Body of pancreas (tissue), 4 donors: Measurements from ENCODE around the gene SYNE1. TPM values are rescaled to one million over a fixed set of nuclear protein-coding genes. Genes with fewer than 3 reads are reported as not detected.

Experiments
- ATAC-seq: fragments of 150-250 bp; one replicate; pipeline ENCODE4 v1.9.1; 2016
- DNase-seq, 4 donors: peaks; one replicate each; pipeline ENCODE4 v3.0.0-alpha.2; 2019
- H3K27ac ChIP-seq, 4 donors: fragments of 200-600 bp; sonication (generic); 1 replicate in 3 of 4; 2 replicates in 1 of 4; pipeline versions ENCODE4 v1.5.1 to v1.6.1; 2016 to 2019; ENCODE audit warnings: mild to moderate bottlenecking in 1 of 4, mixed read lengths in 1 of 4, moderate library complexity in 1 of 4
- H3K27me3 ChIP-seq, 2 donors: fragments of 200-600 bp; sonication (generic); one replicate each; pipeline ENCODE4 v1.6.0; 2016; ENCODE audit warnings: mild to moderate bottlenecking in 1 of 2
- H3K36me3 ChIP-seq, 2 donors: fragments of 200-600 bp; sonication (generic); replicated peaks in 1 of 2; 2 replicates each; pipeline ENCODE4 v1.5.1; 2016; ENCODE audit warnings: low read depth in 2 of 2; ENCODE audit not compliant: insufficient read depth in 1 of 2
- H3K4me1 ChIP-seq: fragments of 200-600 bp; sonication (generic); one replicate; pipeline ENCODE4 v1.6.0; 2016
- H3K4me3 ChIP-seq, 2 donors: fragments of 200-600 bp; sonication (generic); 1 replicate in 1 of 2; 2 replicates in 1 of 2; pipeline ENCODE4 v1.5.1; 2016 to 2019
- H3K9me3 ChIP-seq, 3 donors: fragments of 200-600 bp; sonication (generic); 1 replicate in 2 of 3; 2 replicates in 1 of 3; pipeline ENCODE4 v1.5.1; 2016
- POLR2A ChIP-seq, 3 donors: fragments of 450-650 bp; IDR thresholded peaks; one replicate each; pipeline ENCODE4 v1.6.1; 2016; ENCODE audit warnings: antibody characterized with exemption in 3 of 3, mild to moderate bottlenecking in 2 of 3
- WGBS, 2 donors: methylation state at CpG; one replicate each; pipeline ENCODE4 v1.1.5; 2017; 5-methylcytosine and 5-hydroxymethylcytosine counted together
- intact Hi-C: fragments of 100-400 bp; cut with DNase I; formaldehyde crosslinking; loops from one replicate; pipeline ENCODE4 v1.15.1; 2023
- total RNA-seq, 2 donors: library from RNA; depleted of rRNA; stranded (reverse); fragments of >200 nt; gene quantifications; one replicate each; pipeline ENCODE4 v1.1.0, GENCODE V29; 2016
- TF ChIP-seq, protein P1 (sequence below), 7 experiments: fragments of 450-650 bp in 4 of 7; fragments of 200-600 bp in 3 of 7; sonication (generic) in 3 of 7; IDR thresholded peaks; one replicate each; pipeline ENCODE4 v1.5.1; 2016 to 2019; ENCODE audit warnings: antibody characterized with exemption in 7 of 7

SYNE1 gene
- total RNA-seq, 2 donors from 2014 or later, result 109 to 123 TPM

DNA sequence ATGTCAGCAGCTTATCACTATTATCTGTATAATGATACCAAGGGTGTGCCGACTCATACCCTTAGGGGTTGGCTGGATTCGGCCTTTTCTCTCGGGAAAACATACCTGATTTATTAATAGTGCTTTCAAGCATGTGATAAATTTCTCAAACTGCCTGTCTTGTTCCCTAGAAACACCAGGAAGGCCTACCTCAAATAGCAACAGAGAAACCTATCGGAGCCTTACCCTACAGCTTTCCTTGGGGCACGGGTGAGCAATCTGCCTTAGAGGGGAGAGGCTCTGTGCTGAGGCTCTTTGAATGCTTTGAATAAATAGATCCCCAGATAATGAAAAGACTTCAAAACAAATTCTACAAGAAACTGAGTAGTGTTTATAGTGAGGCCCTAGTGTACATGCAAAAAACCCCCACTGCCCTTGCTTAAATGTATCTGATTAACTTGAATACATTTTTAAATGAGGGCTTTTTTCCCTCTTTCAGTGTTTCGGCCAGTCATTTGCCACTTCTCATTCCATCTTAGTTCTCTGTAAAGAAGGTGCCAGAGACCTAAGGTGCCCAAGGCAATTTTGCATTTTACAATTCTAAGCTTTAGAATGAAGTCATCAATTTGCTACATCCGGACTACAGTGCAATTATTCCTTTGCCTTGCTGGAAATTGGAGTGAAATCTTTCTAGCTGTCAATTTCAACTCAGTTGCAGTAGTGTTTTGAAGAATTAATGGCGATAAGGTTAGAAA is 509.6 kb downstream of the SYNE1 start:
- ATAC-seq (no peak), DNase-seq (no peak)
- TF ChIP-seq POLR2A (IDR thresholded peaks at IDR 0.05), result no peak
- Histone ChIP-seq H3K9me3 (no peaks in the 10 kb centered on the region), H3K4me3 (no peak overlapping the region), H3K27ac (no peak overlapping the region), H3K36me3 (peaks cover 0 to 10% of the 10 kb centered on the region in 2 donors), H3K27me3 (no peaks in the 10 kb centered on the region), H3K4me1 (no peaks in the 10 kb centered on the region)
- intact Hi-C loops, result no loop called here
- 71 to 82% methylated on average over 8 of the region's 8 CpGs for WGBS, 2 donors

DNA sequence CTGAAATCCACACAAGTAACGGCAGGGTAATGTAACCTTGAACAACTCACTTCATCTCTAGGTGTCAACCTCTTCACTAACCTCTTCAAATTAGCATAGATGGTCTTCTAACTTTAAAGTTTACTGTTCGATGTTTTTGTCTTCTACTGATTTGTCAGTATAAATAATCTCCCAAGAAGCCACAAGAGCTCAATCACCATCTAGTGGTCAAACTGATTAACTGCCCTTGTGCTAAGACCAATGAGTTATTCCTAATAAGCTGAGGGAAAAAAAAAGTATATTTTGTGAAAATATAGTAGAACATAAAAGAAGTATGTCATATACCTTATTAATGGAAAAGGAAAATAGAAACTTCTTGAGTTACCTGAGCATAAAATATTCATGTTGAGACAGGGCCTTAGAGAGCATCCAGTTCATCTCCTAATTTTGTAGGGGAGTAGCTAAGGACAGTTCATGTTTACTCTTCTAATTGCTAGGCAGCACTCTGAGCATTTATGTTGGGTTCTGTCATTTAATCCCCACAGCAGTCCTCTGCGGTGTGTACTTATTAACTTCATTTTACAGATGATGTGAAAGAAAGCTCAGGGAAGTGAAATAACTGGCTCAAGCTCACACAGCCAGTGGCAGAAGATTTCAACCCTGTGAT is 512.6 kb downstream of the SYNE1 start:
- H3K27me3 ChIP-seq, result no peaks in the 10 kb centered on the region
- H3K36me3 ChIP-seq, result peaks cover 0 to 9% of the 10 kb centered on the region in 2 donors
- WGBS, 2 donors, result 56 to 57% methylated on average over 3 of the region's 3 CpGs
- DNase-seq (no peak), ATAC-seq (peak; percentile 58)
- intact Hi-C loops, result no loop called here
- TF ChIP-seq, protein P1, sequence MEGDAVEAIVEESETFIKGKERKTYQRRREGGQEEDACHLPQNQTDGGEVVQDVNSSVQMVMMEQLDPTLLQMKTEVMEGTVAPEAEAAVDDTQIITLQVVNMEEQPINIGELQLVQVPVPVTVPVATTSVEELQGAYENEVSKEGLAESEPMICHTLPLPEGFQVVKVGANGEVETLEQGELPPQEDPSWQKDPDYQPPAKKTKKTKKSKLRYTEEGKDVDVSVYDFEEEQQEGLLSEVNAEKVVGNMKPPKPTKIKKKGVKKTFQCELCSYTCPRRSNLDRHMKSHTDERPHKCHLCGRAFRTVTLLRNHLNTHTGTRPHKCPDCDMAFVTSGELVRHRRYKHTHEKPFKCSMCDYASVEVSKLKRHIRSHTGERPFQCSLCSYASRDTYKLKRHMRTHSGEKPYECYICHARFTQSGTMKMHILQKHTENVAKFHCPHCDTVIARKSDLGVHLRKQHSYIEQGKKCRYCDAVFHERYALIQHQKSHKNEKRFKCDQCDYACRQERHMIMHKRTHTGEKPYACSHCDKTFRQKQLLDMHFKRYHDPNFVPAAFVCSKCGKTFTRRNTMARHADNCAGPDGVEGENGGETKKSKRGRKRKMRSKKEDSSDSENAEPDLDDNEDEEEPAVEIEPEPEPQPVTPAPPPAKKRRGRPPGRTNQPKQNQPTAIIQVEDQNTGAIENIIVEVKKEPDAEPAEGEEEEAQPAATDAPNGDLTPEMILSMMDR (IDR thresholded peaks at IDR 0.05), result peak; percentile 30 to 74 (median 67)
- no peak for TF ChIP-seq POLR2A (IDR thresholded peaks at IDR 0.05)
- H3K4me3 ChIP-seq, result no peak overlapping the region
- no peaks in the 10 kb centered on the region for H3K9me3 ChIP-seq
- H3K27ac ChIP-seq, result no peak overlapping the region
- H3K4me1 ChIP-seq, result no peaks in the 10 kb centered on the region

DNA sequence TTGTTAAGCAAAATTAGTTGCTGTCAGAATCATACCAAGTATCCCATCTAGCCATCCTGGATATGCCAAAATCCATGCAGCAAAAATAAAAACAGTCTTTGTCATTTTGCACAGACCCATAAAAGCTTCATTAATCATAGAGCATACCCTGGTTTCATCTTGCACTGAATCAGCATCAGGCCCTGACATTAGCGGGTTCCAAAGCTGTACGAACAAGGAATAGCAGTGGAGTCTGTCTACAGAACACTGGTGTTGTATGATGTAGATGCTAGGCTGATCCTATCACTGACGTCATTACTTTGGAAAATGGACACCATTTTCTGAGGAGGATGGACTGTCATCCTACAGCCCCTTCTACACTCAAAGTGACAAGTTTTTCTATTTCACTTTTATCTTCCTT is 514.1 kb downstream of the SYNE1 start:
- Histone ChIP-seq H3K4me1 (no peaks in the 10 kb centered on the region), H3K4me3 (no peak overlapping the region), H3K27ac (no peak overlapping the region), H3K36me3 (peaks cover 0 to 6% of the 10 kb centered on the region in 2 donors), H3K27me3 (no peaks in the 10 kb centered on the region), H3K9me3 (no peaks in the 10 kb centered on the region)
- intact Hi-C loops, result no loop called here
- TF ChIP-seq POLR2A (IDR thresholded peaks at IDR 0.05), result no peak
- TF ChIP-seq, protein P1 (IDR thresholded peaks at IDR 0.05), result no peak
- WGBS, 2 donors, result 92 to 98% methylated on average over 3 of the region's 3 CpGs
- ATAC-seq, result no peak
- no peak for DNase-seq

DNA sequence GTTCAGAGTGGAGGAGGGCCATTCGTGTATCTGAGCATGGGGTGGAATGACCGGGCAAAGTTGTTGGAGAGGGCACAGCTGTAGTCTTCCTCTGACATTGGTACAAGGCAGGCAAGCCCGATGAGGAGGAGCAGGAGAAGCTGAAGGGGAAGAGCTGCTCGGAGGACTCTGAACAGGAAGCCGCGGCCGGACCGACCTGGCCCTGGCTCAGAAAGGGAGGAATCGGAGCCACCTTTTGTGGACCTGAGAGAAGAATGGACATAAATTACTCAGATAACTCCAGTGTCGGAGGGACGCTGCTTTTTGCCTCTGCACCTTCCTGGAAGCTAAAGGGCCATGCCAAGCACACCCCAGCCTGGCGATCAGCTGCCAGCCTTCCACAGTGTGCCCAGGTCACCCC is 514.7 kb downstream of the SYNE1 start:
- Histone ChIP-seq H3K27ac (no peak overlapping the region), H3K9me3 (no peaks in the 10 kb centered on the region), H3K4me3 (no peak overlapping the region), H3K27me3 (no peaks in the 10 kb centered on the region), H3K36me3 (peaks cover 0 to 6% of the 10 kb centered on the region in 2 donors), H3K4me1 (peaks cover 4% of the 10 kb centered on the region)
- ATAC-seq (no peak), DNase-seq (no peak)
- 95 to 99% methylated on average over 12 of the region's 12 CpGs for WGBS, 2 donors
- TF ChIP-seq, protein P1 (IDR thresholded peaks at IDR 0.05), result no peak
- TF ChIP-seq POLR2A (IDR thresholded peaks at IDR 0.05), result no peak
- intact Hi-C loops, result no loop called here

DNA sequence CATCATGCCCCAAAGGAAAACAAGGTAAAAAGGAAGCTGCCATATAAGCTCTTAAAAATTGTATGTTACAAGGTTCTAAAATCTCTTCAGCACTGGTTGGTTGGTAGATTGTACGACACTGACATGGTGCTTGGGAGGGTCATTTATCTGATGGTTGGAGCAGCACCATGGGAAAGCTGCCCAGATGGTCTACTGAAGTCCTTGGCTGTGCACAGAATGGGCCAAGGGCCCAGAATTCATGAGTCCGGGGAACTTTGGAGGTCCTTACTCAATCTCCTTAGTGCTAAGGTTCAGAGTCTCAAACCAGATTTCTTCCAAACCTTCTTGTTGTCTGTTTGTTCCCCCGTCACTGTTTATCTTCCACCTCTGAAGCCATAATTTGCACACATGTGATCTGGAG is 515.3 kb downstream of the SYNE1 start:
- peaks cover 0 to 6% of the 10 kb centered on the region in 2 donors for H3K36me3 ChIP-seq
- DNase-seq, result peak in 1 of 4 donors; percentile 35
- TF ChIP-seq, protein P1 (IDR thresholded peaks at IDR 0.05), result no peak
- no peaks in the 10 kb centered on the region for H3K9me3 ChIP-seq
- H3K4me1 ChIP-seq, result peaks cover 9% of the 10 kb centered on the region
- intact Hi-C loops, result no loop called here
- 20 to 59% methylated on average over 3 of the region's 3 CpGs for WGBS, 2 donors
- H3K27ac ChIP-seq, result no peak overlapping the region
- H3K27me3 ChIP-seq, result no peaks in the 10 kb centered on the region
- ATAC-seq, result no peak
- H3K4me3 ChIP-seq, result no peak overlapping the region
